HG02938 (cell line): ENCODE results near the gene ZNF579.

Experiments
- ATAC-seq: cut with Tn5 transposase; IDR thresholded peaks from one replicate; pipeline ENCODE4 v1.9.1; 2021; ENCODE audit warnings: mild to moderate bottlenecking, moderate library complexity; ENCODE audit not compliant: unreplicated experiment

Gene ZNF579, protein sequence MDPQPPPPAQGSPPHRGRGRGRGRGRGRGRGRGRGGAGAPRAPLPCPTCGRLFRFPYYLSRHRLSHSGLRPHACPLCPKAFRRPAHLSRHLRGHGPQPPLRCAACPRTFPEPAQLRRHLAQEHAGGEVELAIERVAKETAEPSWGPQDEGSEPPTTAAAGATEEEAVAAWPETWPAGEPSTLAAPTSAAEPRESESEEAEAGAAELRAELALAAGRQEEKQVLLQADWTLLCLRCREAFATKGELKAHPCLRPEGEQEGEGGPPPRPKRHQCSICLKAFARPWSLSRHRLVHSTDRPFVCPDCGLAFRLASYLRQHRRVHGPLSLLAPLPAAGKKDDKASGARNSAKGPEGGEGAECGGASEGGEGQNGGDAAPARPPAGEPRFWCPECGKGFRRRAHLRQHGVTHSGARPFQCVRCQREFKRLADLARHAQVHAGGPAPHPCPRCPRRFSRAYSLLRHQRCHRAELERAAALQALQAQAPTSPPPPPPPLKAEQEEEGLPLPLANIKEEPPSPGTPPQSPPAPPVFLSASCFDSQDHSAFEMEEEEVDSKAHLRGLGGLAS

DNA sequence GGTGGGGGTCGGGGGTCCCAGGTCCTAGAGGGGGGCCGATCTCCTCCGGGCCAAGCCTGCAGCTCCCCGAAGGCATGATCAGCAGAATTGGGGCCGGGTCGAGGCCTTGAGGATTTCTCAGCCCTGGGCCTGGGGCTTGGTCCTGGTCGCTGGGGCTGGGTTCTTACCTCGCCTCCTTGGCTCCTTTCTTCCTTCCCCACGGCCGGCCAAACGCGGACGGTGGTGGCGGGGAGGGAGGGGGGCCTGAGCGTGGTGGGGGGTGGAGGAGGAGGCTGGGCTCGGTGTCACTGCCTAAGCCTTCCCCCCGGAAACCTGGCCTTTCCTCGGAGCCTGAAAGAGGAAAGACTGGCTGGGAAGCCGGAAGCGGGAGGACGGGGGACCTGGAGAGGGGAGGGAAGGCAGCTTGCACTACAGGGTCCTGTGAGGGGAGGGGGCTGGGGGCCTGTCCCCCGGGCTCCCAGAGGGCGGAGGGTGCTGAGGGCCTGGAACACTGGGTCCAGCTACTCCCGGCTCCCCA is at the start of gene ZNF579:
Gene ZNF579 (minus strand): TSS at position 221 of the 517 bp plus-strand sequence. CDS start 1,209 bp downstream, outside the sequence.
- ATAC-seq = no peak

DNA sequence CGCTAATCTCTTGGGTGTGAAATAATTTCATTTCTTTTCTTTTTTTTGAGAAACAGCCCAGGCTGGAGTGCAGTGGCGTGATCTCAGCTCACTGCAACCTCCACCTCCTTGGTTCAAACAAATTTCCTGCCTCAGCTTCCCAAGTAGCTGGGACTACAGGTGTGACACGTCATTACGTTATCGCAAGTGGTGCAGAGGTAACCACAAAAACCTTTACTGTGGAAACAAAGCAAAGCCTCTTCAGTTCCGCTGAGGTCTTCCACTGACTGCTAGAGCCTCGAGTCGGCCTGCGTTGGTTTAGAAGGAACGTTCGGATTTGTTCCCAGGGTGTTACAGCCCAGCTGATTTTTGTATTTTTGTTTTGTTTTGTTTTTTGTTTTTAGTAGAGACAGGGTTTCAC is 45.7 kb upstream of the ZNF579 start:
- ATAC-seq = no peak

DNA sequence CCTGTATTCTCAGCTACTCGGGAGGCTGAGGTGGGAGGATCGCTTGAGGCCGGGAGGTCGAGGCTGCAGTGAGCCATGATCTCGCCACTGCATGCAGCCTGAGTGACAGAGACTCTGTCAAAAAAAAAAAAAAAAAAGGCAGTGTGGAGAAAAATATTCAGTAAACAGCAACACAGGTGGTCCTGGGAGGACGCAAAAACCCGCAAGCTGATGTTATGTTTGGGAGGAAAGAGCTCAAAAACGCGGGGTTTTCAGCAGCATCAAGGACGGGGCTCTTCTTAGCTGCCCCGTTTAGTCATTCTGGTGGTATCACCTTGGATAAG is 44.3 kb upstream of the ZNF579 start:
- no peak for ATAC-seq

DNA sequence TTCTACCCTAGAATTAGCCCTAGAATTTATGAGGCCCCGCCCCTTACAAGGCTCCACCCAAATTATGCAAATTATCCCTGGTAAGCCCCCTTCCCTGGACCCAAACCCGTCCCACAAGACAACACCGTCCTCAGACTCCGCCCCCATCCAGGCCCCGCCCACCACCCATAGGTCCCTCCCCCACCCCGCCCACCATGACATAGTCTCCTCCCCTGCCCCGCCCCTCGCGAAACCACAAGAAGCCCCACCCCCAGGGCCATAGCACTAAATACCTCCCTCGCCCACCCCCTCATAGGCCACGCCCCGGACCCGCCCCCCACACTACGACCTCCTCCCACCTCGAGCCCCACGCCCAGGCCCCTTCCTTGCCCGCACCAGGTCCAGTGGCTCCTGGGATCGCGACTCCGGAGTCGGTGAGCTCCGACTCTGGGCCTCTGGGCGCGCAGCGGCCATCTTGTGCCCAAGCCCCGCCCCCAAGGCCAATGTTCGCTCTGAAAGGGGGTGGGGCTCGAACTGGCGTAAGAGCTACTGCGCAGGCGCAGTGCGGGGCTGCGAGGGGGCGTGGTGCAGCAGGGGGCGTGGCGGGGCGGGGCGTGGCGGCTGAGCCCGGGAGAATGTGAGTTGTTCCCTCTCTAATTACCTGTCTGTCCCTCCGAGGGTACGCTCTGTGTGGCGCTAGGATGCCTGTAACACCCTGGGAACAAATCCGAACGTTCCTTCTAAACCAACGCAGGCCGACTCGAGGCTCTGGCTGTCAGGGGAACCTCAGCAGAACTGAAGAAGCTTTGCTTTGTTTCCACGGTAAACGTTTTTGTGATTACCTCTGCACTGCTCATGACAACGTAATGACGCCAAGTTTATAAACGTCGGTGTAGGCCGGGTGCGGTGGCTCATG is 43.7 kb upstream of the ZNF579 start, which contains the start of gene ZNF784:
Gene ZNF784 (minus strand): TSS at position 458 of the 895 bp plus-strand sequence. CDS start 5 bp downstream, at position 453.
- ATAC-seq = no peak

DNA sequence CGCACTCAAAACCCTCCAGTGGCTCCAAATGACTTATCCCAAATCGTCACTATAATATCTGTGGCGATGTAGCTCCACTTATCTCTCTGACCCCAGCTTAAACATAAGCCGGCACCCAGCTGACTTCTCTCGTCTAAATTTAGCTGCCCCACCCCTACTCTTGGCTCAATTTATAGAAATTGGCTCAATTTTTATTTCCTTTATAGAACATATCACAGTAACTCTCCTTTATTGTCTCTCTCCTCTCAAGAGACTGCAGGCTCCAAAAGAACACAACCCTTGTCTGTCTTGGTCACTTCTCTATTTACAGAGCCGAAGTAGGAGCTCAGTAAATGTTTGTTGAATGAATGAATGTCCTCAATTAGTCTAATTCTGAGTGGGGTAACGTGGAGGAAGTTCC is 42.9 kb upstream of the ZNF579 start:
- ATAC-seq = no peak

DNA sequence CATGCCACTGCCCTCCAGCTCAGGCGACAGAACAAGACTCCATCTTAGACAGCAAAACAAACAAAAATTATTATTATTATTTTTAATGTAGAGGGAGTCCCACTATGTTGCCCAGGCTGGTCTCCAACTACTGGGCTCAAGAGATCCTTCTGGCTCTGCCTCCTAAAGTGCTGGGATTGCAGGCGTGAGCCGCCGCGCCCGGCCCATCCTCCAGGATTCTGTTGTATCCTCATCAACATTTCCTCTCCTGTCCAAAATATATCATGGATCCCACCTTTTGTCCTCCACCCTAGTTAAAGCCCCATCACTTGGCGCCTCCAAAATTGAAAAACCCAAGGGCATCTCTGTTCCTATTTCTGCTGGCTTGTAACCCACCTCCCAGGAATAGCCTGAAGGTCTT is 42.5 kb upstream of the ZNF579 start:
- ATAC-seq = no peak

DNA sequence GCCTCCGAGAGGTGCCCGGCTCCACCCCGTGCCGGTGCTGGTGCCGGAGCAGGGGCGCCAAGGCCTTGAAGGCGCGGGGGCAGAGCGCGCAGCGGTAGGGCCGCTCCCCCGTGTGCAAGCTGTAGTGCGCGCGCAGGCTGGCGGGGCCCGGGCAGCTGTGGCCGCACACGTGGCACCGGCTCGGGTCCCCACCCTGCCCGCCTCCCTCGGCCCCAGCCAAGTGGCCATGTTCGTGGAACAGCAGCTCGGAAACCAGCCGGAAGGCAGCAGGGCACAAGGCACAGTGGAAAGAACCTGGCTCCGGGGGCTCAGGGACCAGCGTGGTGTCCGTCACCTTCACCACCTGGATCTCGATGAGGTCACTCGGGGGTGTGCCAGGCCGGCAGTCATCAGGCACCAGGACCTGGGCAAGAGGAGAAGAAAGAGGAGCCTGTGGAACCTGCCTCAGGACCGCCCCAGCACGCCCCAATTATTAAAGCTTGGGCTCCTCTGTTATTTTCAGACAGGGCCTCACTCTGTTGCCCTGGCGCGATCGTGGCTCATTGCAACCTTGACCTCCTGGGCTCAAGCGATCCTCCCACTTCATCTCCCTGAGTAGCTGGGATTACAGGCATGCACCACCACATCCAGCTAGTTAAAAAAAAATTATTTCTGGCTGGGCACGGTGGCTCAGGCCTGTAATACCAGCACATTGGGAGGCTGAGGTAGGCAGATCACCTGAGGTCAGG is 41.8 kb upstream of the ZNF579 start:
- ATAC-seq = no peak

DNA sequence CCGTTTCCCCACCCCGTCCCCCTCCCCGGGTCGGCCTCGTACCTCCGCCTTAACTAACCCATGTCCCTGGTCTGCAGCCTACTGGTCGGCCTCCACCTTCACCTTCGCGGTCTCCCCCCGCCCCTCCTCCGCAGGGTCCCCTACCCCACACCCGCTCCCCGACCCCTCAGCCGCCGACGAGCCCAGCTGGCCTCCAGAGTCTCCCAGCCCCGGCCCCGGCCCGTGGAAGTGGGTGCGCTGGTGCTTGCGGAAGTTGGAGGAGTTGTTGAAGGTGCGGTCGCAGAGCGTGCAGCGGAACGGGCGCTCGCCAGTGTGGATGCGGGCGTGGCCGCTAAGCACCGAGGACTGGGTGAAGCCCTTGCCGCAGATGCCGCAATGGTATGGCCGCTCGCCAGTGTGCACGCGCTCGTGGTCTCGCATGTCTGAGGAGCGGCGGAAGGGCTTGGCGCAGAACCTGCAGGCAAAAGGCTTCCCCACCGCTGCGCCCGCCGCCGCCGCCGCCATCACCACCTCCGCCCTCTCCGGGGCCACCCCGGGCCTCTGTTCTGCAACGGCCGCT is 41.1 kb upstream of the ZNF579 start:
- ATAC-seq = no peak

DNA sequence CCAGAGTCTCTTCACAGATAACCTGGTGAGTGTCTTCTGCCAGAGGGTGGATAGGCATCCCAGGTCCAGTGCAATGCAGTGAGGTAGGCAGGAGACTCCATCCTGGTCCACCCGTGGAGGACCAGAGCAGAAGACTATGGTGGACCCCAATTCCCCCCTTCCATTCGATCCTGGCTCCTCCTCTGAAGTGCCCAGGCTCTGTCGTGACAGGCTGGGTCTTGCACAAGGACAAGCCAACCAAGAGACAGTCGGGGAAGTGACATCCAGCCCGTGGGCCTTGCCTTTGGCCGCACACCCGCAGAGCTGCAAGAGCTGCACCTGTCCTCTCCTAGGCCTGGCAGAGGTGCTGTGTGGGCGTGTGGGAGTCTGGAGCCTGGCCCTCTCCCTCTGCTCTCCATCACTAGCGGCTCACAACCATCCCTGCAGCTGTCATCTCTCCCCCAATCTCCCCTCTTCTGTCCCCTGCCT is 40.6 kb upstream of the ZNF579 start:
- ATAC-seq = no peak

DNA sequence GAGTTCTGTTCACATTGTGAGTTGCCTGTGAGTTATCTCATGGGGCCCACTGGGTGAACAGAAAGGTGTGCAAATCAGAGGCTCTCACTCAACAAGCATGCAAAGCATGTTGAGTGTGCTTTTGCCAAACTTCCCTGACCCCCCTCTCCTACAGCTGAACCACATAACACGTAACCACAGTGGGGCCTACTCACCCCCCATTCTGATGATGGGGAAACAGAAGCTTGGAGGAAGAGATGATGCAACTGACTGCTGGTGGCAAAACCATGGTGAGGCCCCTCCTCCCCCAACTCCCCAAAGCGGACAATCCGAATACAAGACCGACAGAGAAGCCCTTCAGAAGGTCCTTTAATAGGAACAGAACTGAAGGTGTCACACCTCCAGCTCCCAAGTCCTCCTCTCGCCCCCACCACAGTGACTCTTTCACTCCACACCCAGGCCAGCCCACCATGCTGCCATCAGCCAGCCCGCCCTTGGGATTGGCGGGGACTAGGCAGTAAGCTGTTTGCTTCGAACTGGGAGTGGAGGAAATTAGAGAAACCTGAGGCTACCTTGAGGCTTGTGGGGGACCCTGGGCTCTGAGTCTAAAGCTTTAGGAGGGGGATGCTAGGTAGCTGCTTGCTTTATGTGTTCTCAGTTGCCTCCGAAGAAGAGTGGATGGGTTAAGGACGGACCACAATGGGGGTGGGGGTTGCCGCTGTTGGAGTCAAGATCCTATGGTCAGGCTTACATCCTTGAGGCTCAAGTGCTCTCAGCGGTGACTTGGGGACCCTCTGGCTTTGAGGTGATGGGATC is 40.0 kb upstream of the ZNF579 start:
- ATAC-seq = no peak

DNA sequence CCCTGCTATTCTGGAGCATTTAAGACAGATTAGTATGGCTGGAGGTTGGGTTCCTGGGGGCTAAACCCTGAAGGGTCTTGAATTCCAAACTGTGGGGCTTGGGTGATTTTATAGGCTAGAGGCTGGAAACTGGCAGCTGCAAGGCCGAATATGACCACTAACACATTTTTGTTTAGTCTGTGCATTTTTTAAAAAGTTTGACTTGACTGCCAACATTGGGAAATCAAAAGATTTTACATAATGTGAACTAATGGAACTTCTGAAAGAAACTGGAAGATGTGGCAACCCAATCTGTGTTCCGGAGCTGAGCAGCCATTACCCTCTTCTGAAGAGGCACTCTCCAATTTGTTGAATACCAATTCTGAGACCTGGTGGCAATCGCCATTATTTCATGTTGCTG is 38.6 kb upstream of the ZNF579 start:
- ATAC-seq = no peak

DNA sequence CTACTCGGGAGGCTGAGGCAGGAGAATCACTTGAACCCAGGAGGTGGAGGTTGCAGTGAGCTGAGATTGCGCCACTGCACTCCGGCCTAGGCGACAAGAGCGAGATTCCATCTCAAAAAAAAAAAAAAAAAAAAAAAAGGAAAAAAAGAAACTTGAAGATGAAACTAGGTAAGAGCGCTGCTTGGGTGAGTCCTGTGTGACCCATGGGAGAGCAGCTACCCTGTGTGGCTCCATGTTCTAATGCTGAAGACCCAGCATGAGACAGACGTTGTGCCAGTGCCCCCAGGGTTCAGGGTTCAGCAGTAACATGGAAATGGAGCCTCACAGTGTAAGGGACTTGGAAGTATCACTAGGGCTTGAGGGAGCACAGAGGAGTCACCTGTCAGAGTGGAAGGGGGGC is 37.8 kb upstream of the ZNF579 start:
- ATAC-seq = no peak

DNA sequence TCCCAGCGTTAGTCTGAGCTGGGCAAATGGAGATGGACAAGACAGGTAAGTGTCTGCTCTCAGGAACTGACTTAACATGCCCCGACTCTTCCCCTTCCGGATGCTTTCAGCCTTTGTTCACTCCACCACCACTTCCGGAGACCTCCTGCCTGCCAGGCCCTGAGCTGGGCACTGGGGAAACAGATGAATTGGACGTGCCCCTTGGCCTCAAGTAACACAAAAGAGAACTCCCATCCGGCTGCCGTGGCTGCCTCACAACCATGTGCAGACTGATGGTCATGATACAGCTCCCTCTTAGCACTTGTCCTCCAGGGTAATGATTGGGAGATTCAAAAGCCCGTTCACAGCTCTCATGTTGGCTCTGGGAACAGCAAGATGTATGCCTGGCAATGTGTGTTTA is 36.8 kb upstream of the ZNF579 start:
- no peak for ATAC-seq

DNA sequence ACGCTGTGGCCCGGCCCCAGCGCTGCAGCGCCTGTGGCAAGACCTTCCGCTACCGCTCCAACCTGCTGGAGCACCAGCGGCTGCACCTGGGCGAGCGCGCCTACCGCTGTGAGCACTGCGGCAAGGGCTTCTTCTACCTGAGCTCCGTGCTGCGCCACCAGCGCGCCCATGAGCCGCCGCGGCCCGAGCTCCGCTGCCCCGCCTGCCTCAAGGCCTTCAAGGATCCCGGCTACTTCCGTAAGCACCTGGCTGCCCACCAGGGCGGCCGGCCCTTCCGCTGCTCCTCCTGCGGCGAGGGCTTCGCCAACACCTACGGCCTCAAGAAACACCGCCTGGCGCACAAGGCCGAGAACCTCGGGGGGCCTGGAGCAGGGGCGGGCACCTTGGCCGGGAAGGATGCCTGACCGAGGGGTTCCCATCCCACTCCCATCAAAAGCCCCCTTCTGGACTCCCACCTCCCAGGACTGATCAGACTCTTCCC is 35.8 kb upstream of the ZNF579 start:
- ATAC-seq = no peak

DNA sequence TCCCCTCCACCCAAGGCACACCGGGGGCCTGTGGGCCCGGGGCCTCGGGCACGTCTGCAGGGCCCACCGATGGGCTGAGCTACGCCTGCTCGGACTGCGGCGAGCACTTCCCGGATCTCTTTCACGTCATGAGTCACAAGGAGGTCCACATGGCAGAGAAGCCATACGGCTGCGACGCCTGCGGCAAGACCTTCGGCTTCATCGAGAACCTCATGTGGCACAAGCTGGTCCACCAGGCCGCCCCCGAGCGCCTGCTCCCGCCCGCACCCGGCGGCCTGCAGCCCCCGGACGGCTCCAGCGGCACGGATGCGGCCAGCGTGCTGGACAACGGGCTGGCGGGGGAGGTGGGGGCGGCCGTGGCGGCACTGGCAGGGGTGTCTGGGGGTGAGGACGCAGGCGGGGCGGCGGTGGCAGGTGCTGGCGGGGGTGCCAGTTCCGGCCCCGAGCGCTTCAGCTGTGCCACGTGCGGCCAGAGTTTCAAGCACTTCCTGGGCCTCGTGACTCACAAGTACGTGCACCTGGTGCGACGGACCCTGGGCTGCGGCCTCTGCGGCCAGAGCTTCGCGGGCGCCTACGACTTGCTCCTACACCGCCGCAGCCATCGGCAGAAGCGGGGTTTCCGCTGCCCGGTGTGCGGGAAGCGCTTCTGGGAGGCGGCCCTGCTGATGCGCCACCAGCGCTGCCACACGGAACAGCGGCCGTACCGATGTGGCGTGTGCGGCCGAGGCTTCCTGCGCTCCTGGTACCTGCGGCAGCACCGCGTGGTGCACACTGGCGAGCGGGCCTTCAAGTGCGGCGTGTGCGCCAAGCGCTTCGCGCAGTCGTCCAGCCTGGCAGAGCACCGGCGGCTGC is 35.1 kb upstream of the ZNF579 start:
- no peak for ATAC-seq

DNA sequence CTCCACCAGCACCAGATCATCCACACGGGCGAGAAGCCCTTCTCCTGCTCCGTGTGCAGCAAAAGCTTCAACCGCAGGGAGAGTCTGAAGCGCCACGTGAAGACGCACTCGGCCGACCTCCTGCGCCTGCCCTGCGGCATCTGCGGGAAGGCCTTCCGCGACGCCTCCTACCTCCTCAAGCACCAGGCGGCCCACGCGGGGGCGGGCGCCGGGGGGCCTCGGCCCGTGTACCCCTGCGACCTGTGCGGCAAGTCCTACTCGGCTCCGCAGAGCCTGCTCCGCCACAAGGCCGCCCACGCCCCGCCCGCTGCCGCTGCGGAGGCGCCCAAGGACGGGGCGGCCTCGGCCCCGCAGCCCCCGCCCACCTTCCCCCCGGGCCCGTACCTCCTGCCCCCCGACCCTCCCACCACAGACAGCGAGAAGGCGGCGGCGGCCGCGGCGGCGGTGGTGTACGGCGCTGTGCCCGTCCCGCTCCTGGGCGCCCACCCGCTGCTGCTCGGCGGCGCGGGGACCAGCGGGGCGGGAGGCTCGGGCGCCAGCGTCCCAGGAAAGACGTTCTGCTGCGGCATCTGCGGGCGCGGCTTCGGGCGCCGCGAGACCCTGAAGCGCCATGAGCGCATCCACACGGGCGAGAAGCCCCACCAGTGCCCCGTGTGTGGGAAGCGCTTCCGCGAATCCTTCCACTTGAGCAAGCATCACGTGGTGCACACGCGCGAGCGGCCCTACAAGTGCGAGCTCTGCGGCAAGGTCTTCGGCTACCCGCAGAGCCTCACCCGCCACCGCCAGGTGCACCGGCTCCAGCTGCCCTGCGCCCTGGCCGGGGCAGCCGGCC is 34.3 kb upstream of the ZNF579 start:
- ATAC-seq = no peak

DNA sequence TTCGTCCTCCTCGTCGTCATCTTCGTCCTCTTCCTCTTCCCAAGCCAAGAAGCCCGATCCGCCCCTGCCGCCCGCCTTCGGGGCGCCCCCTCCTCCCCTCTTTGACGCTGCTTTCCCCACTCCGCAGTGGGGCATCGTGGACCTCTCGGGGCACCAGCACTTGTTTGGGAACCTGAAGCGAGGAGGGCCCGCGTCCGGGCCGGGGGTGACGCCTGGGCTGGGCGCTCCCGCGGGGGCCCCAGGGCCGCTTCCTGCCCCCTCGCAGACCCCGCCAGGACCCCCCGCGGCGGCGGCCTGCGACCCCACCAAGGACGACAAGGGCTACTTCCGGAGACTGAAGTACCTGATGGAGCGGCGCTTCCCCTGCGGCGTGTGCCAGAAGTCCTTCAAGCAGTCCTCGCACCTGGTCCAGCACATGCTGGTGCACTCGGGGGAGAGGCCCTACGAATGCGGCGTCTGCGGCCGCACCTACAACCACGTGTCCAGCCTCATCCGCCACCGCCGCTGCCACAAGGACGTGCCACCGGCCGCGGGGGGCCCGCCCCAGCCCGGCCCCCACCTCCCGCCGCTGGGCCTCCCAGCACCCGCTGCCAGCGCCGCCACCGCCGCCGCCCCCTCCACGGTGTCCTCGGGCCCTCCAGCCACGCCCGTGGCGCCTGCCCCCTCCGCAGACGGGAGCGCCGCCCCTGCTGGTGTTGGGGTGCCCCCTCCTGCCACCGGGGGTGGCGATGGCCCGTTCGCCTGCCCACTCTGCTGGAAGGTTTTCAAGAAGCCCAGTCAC is 33.5 kb upstream of the ZNF579 start:
- no peak for ATAC-seq
